H9 (cell line): ENCODE measurements around the gene P4HB. TPM values are rescaled to one million over a fixed set of nuclear protein-coding genes. Genes with fewer than 3 reads are reported as not detected.

ENCODE experiments used
- DNase-seq: peaks from one replicate; pipeline ENCODE4 v3.0.0-alpha.2; 2017
- H2AFZ ChIP-seq: one replicate; pipeline ENCODE4 v1.6.1; 2013; ENCODE audit warnings: mild to moderate bottlenecking, low read length, control low read depth, moderate library complexity
- H2AK5ac ChIP-seq: 2 replicates; pipeline ENCODE4 v1.6.1; 2013; ENCODE audit warnings: low read length, control low read depth, mixed read lengths; ENCODE audit not compliant: insufficient read length
- H2BK120ac ChIP-seq: one replicate; pipeline ENCODE4 v1.6.1; 2013; ENCODE audit warnings: low read depth, mild to moderate bottlenecking, low read length, control low read depth, inconsistent platforms; ENCODE audit not compliant: poor library complexity, severe bottlenecking
- H2BK12ac ChIP-seq: 2 replicates; pipeline ENCODE4 v1.6.1; 2013; ENCODE audit warnings: low read length, control low read depth, mixed read lengths, low read depth; ENCODE audit not compliant: insufficient read length
- H2BK15ac ChIP-seq: 2 replicates; pipeline ENCODE4 v1.6.1; 2013; ENCODE audit warnings: low read depth, low read length, control low read depth
- H2BK20ac ChIP-seq: one replicate; pipeline ENCODE4 v1.6.1; 2013; ENCODE audit warnings: low read depth, mild to moderate bottlenecking, low read length, control low read depth, inconsistent platforms; ENCODE audit not compliant: poor library complexity, severe bottlenecking
- H2BK5ac ChIP-seq: 2 replicates; pipeline ENCODE4 v1.6.1; 2013; ENCODE audit warnings: low read length, control low read depth, mixed read lengths; ENCODE audit not compliant: insufficient read length
- H3K14ac ChIP-seq: 2 replicates; pipeline ENCODE4 v1.6.1; 2013; ENCODE audit warnings: low read length, control low read depth; ENCODE audit not compliant: insufficient read depth
- H3K18ac ChIP-seq: 2 replicates; pipeline ENCODE4 v1.6.1; 2013; ENCODE audit warnings: low read depth, mild to moderate bottlenecking, mixed read lengths, low read length, control low read depth; ENCODE audit not compliant: insufficient read length
- H3K23ac ChIP-seq: 2 replicates; pipeline ENCODE4 v1.6.1; 2013; ENCODE audit warnings: low read length, control low read depth, mixed read lengths, low read depth; ENCODE audit not compliant: insufficient read length
- H3K23me2 ChIP-seq: 2 replicates; pipeline ENCODE4 v1.6.1; 2013; ENCODE audit warnings: low read depth, mild to moderate bottlenecking, mixed read lengths, low read length, control low read depth; ENCODE audit not compliant: insufficient read length, poor library complexity, severe bottlenecking
- H3K27ac ChIP-seq: 2 replicates; pipeline ENCODE4 v1.5.1; 2013; ENCODE audit warnings: low read length, control low read depth, mixed read lengths, low read depth; ENCODE audit not compliant: insufficient read length
- H3K27me3 ChIP-seq: 2 replicates; pipeline ENCODE4 v1.6.1; 2013; ENCODE audit warnings: low read length, control low read depth, inconsistent platforms; ENCODE audit not compliant: insufficient read depth
- H3K4ac ChIP-seq: 2 replicates; pipeline ENCODE4 v1.6.1; 2013; ENCODE audit warnings: low read depth, mild to moderate bottlenecking, control low read depth, inconsistent platforms, low read length, moderate library complexity
- H3K4me1 ChIP-seq: 2 replicates; pipeline ENCODE4 v1.6.1; 2013; ENCODE audit warnings: low read length, control low read depth, inconsistent platforms; ENCODE audit not compliant: insufficient read depth
- H3K4me2 ChIP-seq: 2 replicates; pipeline ENCODE4 v1.6.1; 2013; ENCODE audit warnings: low read length, control low read depth, mixed read lengths; ENCODE audit not compliant: insufficient read length, insufficient read depth
- H3K56ac ChIP-seq: 2 replicates; pipeline ENCODE4 v1.6.1; 2013; ENCODE audit warnings: low read depth, mild to moderate bottlenecking, mixed read lengths, low read length, control low read depth; ENCODE audit not compliant: insufficient read length
- H3K79me1 ChIP-seq: 2 replicates; pipeline ENCODE4 v1.6.1; 2013; ENCODE audit warnings: low read depth, mild to moderate bottlenecking, moderate library complexity, low read length, control low read depth, inconsistent platforms; ENCODE audit not compliant: insufficient read depth, poor library complexity, severe bottlenecking
- H3K79me2 ChIP-seq: 2 replicates; pipeline ENCODE4 v1.6.1; 2013; ENCODE audit warnings: low read length, control low read depth, inconsistent platforms; ENCODE audit not compliant: insufficient read depth
- H3K9ac ChIP-seq: 2 replicates; pipeline ENCODE4 v1.6.1; 2013; ENCODE audit warnings: low read length, control low read depth, mixed read lengths; ENCODE audit not compliant: insufficient read length; ENCODE audit errors: extremely low read depth
- H3K9me3 ChIP-seq: one replicate; pipeline ENCODE4 v1.6.1; 2013; ENCODE audit warnings: low read depth, low read length, inconsistent platforms; ENCODE audit not compliant: control insufficient read depth
- H3T11ph ChIP-seq: one replicate; pipeline ENCODE4 v1.6.1; 2013; ENCODE audit warnings: mild to moderate bottlenecking, low read length, control low read depth, inconsistent platforms
- H4K20me1 ChIP-seq: one replicate; pipeline ENCODE4 v1.6.1; 2013; ENCODE audit not compliant: control insufficient read depth, insufficient read length, insufficient read depth
- H4K5ac ChIP-seq: 2 replicates; pipeline ENCODE4 v1.6.1; 2013; ENCODE audit warnings: low read depth, mild to moderate bottlenecking, mixed read lengths, low read length, control low read depth; ENCODE audit not compliant: insufficient read length
- H4K8ac ChIP-seq: replicated peaks from 2 replicates; pipeline ENCODE4 v1.6.1; 2013; ENCODE audit warnings: low read length, control low read depth, mixed read lengths, low read depth; ENCODE audit not compliant: insufficient read length
- H4K91ac ChIP-seq: 2 replicates; pipeline ENCODE4 v1.6.1; 2013; ENCODE audit warnings: low read depth, mild to moderate bottlenecking, moderate library complexity, mixed read lengths, low read length, control low read depth; ENCODE audit not compliant: insufficient read length
- H3K27ac Mint-ChIP-seq, 3 experiments: 2 replicates in 2 of 3; 3 replicates in 1 of 3; pipeline ENCODE4 v1.8.0; 2020 to 2021; ENCODE audit warnings: mixed read lengths in 3 of 3, mild to moderate bottlenecking in 1 of 3, moderate library complexity in 1 of 3
- H3K27me3 Mint-ChIP-seq: 2 replicates; pipeline ENCODE4 v1.8.0; 2021; ENCODE audit warnings: low read depth, mild to moderate bottlenecking, moderate library complexity, mixed read lengths
- H3K36me3 Mint-ChIP-seq, 3 experiments: 2 replicates in 2 of 3; 3 replicates in 1 of 3; pipeline ENCODE4 v1.8.0; 2020 to 2021; ENCODE audit warnings: low read depth in 3 of 3, mixed read lengths in 3 of 3; ENCODE audit not compliant: insufficient read depth in 1 of 3
- H3K4me1 Mint-ChIP-seq, 2 experiments: 2 replicates each; pipeline ENCODE4 v1.8.0; 2020; ENCODE audit warnings: mixed read lengths in 2 of 2
- H3K4me3 Mint-ChIP-seq, 2 experiments: 2 replicates in 1 of 2; 3 replicates in 1 of 2; pipeline ENCODE4 v1.8.0; 2020 to 2021; ENCODE audit warnings: mild to moderate bottlenecking in 2 of 2, mixed read lengths in 2 of 2, moderate library complexity in 1 of 2
- H3K9me3 Mint-ChIP-seq, 2 experiments: 2 replicates in 1 of 2; 3 replicates in 1 of 2; pipeline ENCODE4 v1.8.0; 2020; ENCODE audit warnings: mild to moderate bottlenecking in 2 of 2, mixed read lengths in 2 of 2, moderate library complexity in 1 of 2
- WGBS: extraction: QIAGEN DNeasy Blood & Tissue Kit; methylation state at CpG from one replicate; pipeline ENCODE4 v1.1.7; 2013; ENCODE audit warnings: missing lambda C conversion rate, low lambda C conversion rate, mixed read lengths; ENCODE audit not compliant: insufficient read length; ENCODE audit errors: extremely low coverage; 5-methylcytosine and 5-hydroxymethylcytosine counted together
- total RNA-seq: library from RNA; stranded (reverse); gene quantifications from 2 replicates; pipeline ENCODE4 v1.2.1, GENCODE V29; 2021
- TF ChIP-seq, protein P1 (sequence below): fragments of 200-600 bp; sonication (generic); conservative IDR thresholded peaks from 3 replicates; pipeline ENCODE4 v1.8.0; 2021; ENCODE audit warnings: antibody characterized with exemption, mild to moderate bottlenecking

Gene P4HB
- total RNA-seq, 1 experiment from 2014 or later: 366 TPM

DNA sequence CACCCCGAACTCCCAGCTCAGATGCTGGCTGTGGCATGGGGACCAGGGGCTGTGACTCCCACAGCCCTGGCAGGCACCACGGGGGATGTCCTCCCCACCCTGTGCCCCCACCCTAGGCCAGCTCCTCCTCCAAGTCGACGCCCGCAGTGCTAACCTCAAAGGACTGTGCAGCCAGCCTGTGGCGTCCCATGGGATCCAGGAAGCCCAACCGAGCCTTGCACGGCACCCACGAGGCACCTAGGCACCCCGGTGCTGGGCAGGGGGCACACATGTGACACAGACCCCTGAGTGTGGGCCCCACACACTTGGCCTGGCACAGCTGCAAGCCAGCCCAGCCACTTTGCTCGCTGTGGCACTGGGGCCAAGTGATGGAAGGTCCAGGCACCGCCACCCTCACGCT, 52.5 kb downstream of the P4HB start:
- Histone ChIP-seq H3K79me1 (no peaks in the 10 kb centered on the region), H3K9me3 (no peaks in the 10 kb centered on the region), H3K23me2 (peaks cover 6% of the 10 kb centered on the region), H3K23ac (no peak overlapping the region), H2BK120ac (no peak overlapping the region), H4K91ac (no peak overlapping the region), H3K9ac (no peak overlapping the region), H3K27ac (no peak overlapping the region), H4K8ac (no peak overlapping the region), H4K20me1 (no peaks in the 10 kb centered on the region), H3K27me3 (peaks cover 23% of the 10 kb centered on the region; the same call in 1 of the 2 replicates), H2AFZ (no peak overlapping the region), H3K14ac (no peak overlapping the region), H2BK15ac (no peak overlapping the region), H3K4me1 (no peaks in the 10 kb centered on the region), H3K4me2 (no peak overlapping the region), H3K4ac (no peak overlapping the region), H3T11ph (no peak overlapping the region), H4K5ac (no peak overlapping the region), H3K79me2 (no peaks in the 10 kb centered on the region), H2AK5ac (no peak overlapping the region), H2BK20ac (no peak overlapping the region), H3K56ac (no peak overlapping the region), H3K18ac (no peak overlapping the region), H2BK5ac (no peak overlapping the region), H2BK12ac (no peak overlapping the region)
- Mint-ChIP-seq H3K4me1 (peaks cover 0 to 3% of the 10 kb centered on the region in 2 experiments; a peak in 1 of 4 replicates), H3K27me3 (peaks cover 61% of the 10 kb centered on the region), H3K27ac (no peak overlapping the region), H3K36me3 (no peaks in the 10 kb centered on the region), H3K9me3 (no peaks in the 10 kb centered on the region; a peak in 3 of 5 replicates), H3K4me3 (no peak overlapping the region)
- TF ChIP-seq, protein P1, sequence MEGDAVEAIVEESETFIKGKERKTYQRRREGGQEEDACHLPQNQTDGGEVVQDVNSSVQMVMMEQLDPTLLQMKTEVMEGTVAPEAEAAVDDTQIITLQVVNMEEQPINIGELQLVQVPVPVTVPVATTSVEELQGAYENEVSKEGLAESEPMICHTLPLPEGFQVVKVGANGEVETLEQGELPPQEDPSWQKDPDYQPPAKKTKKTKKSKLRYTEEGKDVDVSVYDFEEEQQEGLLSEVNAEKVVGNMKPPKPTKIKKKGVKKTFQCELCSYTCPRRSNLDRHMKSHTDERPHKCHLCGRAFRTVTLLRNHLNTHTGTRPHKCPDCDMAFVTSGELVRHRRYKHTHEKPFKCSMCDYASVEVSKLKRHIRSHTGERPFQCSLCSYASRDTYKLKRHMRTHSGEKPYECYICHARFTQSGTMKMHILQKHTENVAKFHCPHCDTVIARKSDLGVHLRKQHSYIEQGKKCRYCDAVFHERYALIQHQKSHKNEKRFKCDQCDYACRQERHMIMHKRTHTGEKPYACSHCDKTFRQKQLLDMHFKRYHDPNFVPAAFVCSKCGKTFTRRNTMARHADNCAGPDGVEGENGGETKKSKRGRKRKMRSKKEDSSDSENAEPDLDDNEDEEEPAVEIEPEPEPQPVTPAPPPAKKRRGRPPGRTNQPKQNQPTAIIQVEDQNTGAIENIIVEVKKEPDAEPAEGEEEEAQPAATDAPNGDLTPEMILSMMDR: no peak
- no peak for DNase-seq
- WGBS: no CpG with 5 or more reads among the region's 13 CpGs
